Right ventricle myocardium inferior (tissue), 1 donor: ENCODE results near the gene LRRC61. TPM values are rescaled to one million over a fixed set of nuclear protein-coding genes. Genes with fewer than 3 reads are reported as not detected.
A peak's percentile ranks its signal among the peaks of the same experiment; 100 is the strongest.

Source experiments
- ATAC-seq: fragments of 200-7000 bp; cut with Tn5 transposase; one replicate; pipeline ENCODE4 v1.9.1; 2020; ENCODE audit warnings: mild to moderate bottlenecking, moderate library complexity
- DNase-seq: peaks from one replicate; pipeline ENCODE4 v3.0.0; 2021; ENCODE audit errors: missing footprints
- intact Hi-C: fragments of 100-400 bp; cut with DNase I; formaldehyde crosslinking; loops from one replicate; pipeline ENCODE4 v1.11.0; 2022
- total RNA-seq: library from RNA; stranded (reverse); fragmentation: NEBNext Ultra II Directional; extraction: Animal tissue kit (Norgen Biotek cat#: 25700); gene quantifications from one replicate; pipeline ENCODE4 v1.2.1, GENCODE V29; 2021
- donor health status: DM: no; HTN: yes; CAD: no; lungs with severe emphysema.

The LRRC61 gene
- total RNA-seq, 1 donor from 2014 or later: 4.7 TPM

GRCh38 chr7:150363370-150363769 lies 40.2 kb downstream of the LRRC61 start:
- intact Hi-C loops: no loop called here
- ATAC-seq (no peak), DNase-seq (no peak)

- ATAC-seq (no peak), DNase-seq (no peak)
- intact Hi-C loops: no loop called here
These were observed 40.7 kb downstream of the LRRC61 start for GRCh38 chr7:150363872-150364271.

GRCh38 chr7:150365194-150365593 lies 42.0 kb downstream of the LRRC61 start:
- ATAC-seq (no peak), DNase-seq (no peak)
- intact Hi-C loops: no loop called here

GRCh38 chr7:150365673-150366398 lies 42.7 kb downstream of the LRRC61 start:
- DNase-seq (no peak), ATAC-seq (no peak)
- intact Hi-C loops: no loop called here

GRCh38 chr7:150367677-150368095 lies 44.5 kb downstream of the LRRC61 start:
- intact Hi-C loops: loop anchor here (2.0 kb wide), 2 partner anchors 37 to 45 kb away; partner anchors contain the start of genes ACTR3C and LRRC61
- no peak for ATAC-seq
- no peak for DNase-seq

GRCh38 chr7:150368096-150368883 lies 45.1 kb downstream of the LRRC61 start, which contains the start of gene REPIN1:
Gene REPIN1 (plus strand): TSS chr7:150368822. CDS start chr7:150369712, 890 bp downstream.
- intact Hi-C loops: loop anchor here (2.0 kb wide), 2 partner anchors 37 to 45 kb away; partner anchors contain the start of genes ACTR3C and LRRC61
- peak; percentile 90 for ATAC-seq
- DNase-seq: peak; percentile 96

- intact Hi-C loops: loop anchor here (1.0 to 2.0 kb wide), 3 partner anchors 10 to 46 kb away; partner anchors contain the start of genes ACTR3C, LRRC61 and ZNF775
- ATAC-seq (peak; percentile 61), DNase-seq (peak; percentile 88)
These were observed 46.0 kb downstream of the LRRC61 start for GRCh38 chr7:150368884-150369747.

GRCh38 chr7:150369748-150370501 lies 46.8 kb downstream of the LRRC61 start:
- intact Hi-C loops: loop anchor here (1.0 to 2.0 kb wide), 3 partner anchors 9 to 47 kb away; partner anchors contain the start of genes ACTR3C, LRRC61 and ZNF775
- no peak for DNase-seq
- ATAC-seq: no peak

- no peak for DNase-seq
- no peak for ATAC-seq
- intact Hi-C loops: no loop called here
These were observed 47.5 kb downstream of the LRRC61 start for GRCh38 chr7:150370612-150371071.

GRCh38 chr7:150371131-150371995 lies 48.2 kb downstream of the LRRC61 start:
- no peak for ATAC-seq
- intact Hi-C loops: no loop called here
- no peak for DNase-seq

GRCh38 chr7:150371996-150372270 lies 48.8 kb downstream of the LRRC61 start:
- ATAC-seq: no peak
- intact Hi-C loops: no loop called here
- no peak for DNase-seq

GRCh38 chr7:150372271-150373048 lies 49.3 kb downstream of the LRRC61 start:
- DNase-seq (no peak), ATAC-seq (no peak)
- intact Hi-C loops: no loop called here

- intact Hi-C loops: no loop called here
These were observed 50.1 kb downstream of the LRRC61 start for GRCh38 chr7:150373049-150373801.

GRCh38 chr7:150374026-150374425 lies 50.9 kb downstream of the LRRC61 start:
- intact Hi-C loops: no loop called here
- ATAC-seq (no peak), DNase-seq (no peak)

More at GRCh38 chr7:150373049-150373801, 50.1 kb downstream of the LRRC61 start:
- DNase-seq (no peak), ATAC-seq (no peak)

GRCh38 chr7:150374472-150374871 lies 51.3 kb downstream of the LRRC61 start:
- intact Hi-C loops: no loop called here
- no peak for ATAC-seq
- DNase-seq: no peak
